ENCODE results near the gene ADRA1B.

Gene ADRA1B

DNA sequence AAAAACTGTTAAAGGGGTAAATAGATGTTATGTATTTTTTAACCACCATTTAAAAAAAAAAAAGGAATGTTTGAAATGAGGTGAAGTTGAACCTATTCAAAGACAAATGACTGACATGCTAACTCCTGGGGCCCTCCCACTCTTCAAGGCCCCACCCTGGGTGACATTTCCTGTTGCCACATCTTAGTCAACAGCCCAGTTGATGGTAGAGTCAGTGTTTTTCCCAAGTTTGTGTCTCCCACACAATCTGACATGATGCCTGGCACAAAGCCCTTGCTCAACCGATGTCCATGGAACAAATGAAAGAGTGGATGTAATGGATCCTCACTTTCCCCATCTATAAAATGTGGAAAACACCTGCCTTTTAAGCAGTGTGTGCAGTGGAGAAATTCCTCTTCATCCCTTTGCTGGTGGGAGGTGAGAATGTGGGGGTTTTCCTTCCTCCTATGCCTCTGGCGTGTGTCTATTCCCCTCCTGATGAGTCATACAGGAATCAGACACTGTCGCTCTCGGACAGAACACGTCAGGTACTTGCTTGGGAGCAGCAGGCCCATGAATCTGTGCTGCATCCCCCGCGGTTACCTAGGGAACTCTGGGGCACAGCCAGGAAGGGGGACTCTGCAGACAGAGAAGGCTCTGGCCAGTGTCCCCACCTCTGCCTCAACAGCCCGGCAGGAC is 13.7 kb upstream of the ADRA1B start:
- no peak for DNase-seq

DNA sequence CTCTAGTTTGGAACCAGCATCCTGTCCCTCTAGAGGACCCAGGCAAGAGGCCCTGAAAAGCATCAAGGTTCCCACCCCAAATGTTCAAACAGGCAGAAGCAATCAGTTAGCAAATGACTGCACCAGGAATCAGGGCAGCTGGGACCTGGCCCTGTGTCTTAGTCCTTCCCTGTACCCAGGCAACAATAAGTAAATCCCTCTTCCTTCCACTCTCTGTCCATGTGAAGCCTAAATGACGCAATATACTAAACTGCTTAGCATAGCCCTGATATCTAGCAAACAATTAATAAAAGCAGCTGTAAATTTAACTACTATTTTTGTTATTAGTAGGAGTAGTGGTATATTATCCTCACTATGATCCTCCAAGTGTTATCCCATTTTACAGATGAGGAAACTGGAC is 13.2 kb upstream of the ADRA1B start:
- DNase-seq: no peak

DNA sequence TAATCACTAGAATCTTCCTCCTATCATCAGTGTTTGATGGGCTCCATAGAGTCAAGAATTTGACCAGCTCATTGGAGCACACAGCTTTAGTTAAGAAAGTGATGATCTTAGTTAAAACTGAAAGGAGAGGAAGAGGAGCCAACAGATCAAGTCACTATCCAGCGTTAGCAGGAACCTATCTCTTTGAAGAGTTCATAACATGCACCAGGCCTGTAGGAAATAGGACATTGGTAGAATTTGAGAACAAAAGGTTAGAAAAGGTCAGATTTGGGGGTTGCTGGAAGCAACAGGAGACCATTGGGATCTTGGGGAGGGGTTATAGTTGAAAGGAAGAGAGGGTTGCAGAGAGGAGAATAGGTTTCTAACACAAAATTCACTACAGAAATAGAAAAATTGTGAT is 11.4 kb upstream of the ADRA1B start:
- no peak for DNase-seq

DNA sequence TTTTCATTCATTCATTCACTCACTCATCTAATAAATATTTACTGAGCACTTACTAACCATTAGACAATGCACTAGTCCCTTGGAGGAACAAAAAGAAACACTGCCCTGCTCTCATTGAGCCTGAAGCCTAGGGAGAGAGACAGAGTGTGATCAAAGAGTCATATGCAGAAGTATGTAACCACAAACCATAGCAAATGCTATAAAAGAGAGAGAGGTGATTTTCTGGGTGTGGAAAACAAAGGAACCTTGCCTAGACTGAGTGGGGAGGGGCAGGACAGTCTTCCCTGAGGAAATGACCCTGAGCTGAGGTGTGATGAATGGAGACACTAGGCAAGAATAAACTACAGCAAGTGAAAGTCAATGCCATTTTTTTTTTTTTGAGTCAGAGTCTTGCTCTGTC is 10.8 kb upstream of the ADRA1B start:
- DNase-seq: no peak

DNA sequence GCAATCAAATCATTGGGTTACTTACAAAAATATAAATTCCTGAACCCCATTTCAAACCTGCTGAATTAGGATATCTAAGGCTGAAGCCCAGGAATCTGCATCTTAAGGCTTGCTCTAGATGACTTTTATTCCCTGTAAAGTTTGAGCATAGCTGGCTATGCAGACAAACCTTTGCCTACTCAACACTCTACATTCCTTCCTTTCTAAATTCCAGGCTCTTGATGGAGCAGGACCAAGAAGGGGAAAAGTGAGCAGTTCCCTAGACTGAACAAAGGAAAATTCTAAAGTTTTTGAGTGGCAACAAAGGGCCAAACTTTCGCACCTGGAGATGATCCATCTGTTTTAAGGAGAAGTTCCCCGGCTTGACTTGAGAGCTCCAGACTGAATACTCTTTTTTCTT is 9.8 kb upstream of the ADRA1B start:
- DNase-seq: no peak

DNA sequence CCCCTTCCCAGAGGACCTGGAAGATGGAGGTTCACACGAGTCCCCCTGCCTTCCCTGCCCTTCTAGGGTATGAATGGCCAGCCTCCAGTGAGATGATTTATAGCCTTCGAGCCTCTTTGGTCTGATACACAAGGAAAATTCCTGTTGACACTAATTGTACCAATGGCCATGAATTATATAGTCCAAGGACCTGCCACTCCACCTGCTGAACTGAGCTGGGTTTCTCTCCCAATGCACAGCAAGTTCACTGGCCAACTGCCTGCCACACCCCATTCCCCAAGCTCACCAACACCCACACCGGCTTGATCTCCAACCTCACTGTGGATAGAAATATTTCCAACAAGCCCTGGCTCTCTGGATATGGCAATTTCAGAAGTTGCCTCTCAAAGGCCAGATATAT is 9.3 kb upstream of the ADRA1B start:
- no peak for DNase-seq

DNA sequence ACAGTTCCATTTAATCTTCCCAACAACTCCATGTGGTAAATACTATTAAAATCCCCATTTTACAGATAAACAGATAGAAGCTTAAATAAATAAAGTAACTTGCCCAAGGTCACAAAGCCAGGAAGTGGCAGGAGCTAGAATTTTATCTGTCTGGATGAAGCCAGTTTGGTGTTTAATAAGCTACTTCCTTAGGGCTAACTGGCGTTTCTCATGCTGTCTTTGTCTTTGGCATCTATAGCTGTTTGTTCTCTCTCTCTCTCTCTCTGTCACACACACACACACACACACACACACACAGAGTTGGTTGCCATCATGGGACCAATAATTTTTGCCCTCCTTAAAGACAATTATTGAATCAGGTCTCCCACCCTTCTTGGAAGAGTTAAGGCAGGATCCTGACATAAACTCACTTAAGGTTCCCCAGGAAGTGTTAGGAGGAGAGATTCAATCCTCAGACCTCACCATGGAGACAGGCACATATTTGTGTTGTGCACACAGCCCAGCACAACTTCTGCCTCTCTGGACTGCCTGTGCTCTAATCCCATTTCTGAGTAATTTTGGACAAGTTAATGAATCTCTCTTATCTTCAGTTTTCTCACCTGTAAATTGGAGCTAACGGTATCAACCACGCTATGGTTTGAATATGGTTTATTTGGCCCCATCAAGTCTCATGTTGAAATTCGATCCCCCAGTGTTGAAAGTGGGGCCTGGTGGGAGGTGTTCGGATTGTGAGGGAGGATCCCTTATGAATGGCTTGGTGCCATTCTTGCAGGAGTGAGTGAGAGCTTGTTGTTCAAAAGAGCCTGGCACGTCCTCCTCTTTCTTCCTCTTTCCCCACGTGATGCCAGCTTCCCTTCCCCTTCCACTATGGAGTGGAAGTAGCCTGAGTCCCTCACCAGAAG is 8.3 kb upstream of the ADRA1B start:
- DNase-seq: no peak

DNA sequence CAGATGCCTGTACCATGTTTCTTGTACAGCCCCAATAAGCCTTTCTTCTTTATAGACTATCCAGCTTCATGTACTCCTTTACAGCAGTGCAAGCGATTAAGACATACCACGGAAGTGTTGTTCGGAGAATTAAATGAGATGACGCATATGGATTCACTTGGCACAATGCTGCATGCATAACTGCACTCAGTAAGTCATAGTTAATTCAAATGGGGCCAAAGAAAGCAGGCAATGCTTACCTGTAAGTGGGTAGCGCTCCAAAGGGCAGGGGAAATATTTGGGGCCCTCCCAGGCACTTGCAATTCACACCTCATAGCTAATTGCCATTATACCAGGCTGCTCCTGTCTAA is 7.7 kb upstream of the ADRA1B start:
- no peak for DNase-seq

DNA sequence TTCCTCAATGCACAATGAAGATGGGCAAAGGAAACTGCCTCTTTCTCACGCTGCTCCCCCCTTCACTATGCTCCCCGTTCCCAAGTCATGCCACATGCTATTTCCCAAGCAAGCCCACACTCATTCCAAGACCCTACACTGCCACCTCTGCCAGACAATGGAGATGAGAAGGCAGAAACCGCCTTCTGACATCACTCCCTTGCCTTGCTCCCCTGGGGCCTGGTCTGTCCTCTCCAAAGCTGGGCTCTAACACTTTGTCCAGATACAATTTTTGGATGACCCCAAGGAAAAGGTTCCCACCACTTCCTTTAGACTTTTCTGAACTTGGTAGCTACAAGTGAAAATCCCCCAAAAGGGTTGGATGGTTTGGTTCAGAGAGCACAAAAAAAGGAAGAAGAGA is 7.2 kb upstream of the ADRA1B start:
- DNase-seq: no peak

DNA sequence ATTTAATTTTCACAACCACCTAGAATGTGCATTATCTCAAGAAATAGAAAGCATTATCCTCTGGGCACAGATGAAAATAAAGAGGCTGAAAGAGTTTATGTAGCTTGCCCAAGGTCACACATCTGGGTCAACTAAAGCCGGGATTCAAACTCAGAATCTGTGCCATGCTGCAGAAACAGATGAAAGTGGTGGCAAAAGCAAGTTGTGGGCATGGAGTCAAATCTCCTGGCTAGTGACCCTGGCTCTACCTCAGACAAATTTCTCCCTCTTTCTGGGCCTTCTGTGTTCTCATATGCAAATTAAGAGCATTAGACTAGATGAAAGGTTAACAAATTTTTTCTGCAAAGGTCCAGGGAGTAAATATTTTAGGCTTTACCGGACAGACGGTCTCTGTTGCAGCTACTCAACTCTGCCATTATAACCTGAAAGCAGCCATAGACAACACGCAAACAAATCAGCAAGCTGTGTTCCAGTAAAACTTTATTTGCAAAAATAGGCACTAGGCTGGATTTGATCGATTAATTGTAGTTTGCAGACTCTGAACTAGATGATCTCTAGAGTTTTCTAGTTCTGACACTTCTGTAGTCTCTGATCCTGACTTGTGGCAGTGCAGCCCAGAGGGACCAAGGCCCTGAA is 6.0 kb upstream of the ADRA1B start:
- no peak for DNase-seq

DNA sequence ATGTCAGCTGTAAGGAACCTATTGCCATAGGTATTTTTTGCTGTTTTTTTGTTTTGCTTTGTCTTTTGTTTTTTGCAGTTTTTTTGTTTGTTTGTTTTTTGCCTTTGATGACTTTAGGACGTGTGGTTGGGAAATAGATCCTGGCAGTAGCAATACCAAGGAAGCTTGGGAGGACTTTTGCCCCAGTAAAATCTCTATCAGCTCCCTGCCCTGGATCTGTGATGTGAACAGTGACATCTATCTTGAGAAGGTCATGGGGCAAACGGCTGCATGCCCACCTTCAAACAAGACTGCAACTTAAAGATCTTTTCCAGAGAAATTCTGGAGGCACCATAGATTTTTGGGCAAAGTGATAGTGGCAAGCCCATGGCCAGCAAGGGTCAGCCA is 5.4 kb upstream of the ADRA1B start:
- no peak for DNase-seq

DNA sequence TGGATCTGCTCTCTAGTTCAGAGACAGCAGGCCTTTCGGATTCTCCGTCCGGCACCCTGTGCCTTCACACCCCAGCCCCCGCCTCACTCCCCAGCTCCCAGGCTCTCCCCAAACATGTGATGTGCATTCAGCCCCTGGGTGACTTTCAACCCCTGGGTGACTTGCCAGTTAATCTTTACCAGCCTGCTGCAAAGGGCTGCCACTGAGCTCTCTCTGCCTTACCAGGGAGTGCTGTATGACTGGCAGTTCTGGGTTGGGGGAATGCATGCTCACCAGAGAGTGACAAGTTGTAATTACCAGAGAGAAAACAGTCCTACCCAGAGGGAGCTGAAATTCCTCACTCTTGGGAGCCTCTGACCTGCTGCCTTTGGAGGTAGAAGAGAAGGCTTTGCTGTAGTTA is 4.9 kb upstream of the ADRA1B start:
- no peak for DNase-seq

DNA sequence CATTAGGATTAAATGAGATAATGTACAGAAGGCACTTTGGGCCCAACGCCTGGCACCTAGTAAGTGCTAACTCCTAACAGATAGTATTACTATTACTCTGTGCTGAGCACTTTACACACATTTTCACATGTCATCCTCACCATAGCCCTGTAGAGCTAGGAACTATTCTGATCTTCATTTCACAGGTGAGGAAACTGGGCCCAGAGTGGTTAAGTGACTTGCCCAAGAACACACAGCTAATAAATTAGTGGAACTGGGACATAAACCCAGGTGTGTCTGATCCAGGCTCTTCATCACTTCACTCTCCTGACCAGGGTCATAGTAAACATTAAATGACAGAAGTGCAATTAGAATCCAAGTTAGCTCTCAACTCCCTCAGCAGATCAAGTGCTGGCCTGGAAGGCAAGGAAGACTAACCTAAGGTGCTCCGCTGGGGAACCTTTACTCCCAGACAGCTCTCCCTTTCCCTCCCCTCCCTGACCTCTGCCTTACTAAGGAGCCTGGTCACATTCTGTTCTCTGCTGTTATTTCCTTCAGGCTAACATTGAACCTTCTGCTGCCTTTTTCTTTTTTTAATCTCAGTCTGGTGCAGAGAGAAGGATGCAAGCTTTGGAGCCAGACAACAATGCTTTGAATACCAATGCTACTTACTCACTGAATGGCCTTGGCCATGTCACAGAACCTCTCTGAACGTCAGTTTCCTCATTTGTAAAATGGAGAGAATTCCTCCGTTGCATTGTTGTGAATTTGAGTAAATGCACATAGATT is 4.1 kb upstream of the ADRA1B start:
- DNase-seq: no peak

DNA sequence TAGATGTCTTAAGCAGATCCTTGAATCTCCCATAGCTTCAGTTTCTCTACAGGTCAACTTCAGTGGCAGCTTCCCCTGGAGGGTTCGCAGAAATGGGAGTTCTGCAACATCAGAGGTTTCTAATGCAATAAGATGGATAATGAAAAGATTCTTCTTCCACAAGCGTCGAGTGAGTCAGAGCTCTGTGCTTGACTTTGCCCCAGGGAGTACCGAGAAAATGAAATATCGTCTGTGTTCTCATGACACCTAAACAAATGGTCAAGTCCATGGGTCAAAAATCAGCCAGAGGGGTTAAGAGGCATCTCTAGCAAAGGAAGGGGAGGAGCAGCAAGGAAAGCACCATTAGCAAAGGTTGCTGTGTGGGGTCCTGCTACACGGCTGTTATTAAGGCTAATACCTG is 3.2 kb upstream of the ADRA1B start:
- DNase-seq: no peak

DNA sequence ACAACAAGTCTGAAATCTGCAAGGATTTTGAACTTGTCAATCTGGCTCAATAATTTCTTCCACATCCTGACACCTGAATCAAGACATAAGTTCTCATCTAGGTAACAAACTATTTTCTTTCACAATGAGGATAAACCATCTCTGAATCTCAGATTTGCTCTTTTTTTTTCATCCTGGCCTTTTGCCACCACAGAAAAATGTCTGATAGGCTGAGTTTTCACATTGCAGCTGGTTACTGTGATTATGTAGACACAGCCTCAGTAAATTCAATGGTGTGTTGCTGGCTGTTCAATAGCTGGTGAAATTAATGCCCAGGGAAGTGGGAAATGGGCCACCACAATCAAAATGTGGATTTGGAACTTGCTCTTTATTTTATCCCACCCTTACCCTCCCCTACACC is 2.8 kb upstream of the ADRA1B start:
- no peak for DNase-seq

DNA sequence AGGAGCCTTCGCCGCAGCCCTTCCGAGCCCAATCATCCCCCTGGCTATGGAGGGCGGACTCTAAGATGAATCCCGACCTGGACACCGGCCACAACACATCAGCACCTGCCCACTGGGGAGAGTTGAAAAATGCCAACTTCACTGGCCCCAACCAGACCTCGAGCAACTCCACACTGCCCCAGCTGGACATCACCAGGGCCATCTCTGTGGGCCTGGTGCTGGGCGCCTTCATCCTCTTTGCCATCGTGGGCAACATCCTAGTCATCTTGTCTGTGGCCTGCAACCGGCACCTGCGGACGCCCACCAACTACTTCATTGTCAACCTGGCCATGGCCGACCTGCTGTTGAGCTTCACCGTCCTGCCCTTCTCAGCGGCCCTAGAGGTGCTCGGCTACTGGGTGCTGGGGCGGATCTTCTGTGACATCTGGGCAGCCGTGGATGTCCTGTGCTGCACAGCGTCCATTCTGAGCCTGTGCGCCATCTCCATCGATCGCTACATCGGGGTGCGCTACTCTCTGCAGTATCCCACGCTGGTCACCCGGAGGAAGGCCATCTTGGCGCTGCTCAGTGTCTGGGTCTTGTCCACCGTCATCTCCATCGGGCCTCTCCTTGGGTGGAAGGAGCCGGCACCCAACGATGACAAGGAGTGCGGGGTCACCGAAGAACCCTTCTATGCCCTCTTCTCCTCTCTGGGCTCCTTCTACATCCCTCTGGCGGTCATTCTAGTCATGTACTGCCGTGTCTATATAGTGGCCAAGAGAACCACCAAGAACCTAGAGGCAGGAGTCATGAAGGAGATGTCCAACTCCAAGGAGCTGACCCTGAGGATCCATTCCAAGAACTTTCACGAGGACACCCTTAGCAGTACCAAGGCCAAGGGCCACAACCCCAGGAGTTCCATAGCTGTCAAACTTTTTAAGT is 819 bp downstream of the ADRA1B start:
- no peak for DNase-seq

DNA sequence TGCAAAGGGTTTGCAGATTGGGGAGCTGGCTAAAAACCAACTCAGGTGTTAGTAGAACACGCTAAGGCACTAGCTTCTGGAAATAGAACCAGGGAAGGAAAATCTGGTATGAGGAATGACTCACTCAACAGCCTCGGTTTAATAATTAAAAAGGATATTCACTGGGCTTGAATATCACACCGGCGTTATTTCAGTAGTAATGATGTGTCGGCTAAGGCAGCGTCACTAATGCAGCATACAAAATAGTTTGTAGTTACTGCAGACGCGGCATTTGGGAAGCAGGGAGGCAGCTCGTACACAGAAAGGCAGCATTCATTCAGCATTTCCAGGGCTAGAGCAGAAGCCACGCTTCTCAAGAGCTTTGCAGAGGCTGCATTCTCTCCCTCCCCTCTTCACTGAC is 1.7 kb downstream of the ADRA1B start:
- DNase-seq: no peak

DNA sequence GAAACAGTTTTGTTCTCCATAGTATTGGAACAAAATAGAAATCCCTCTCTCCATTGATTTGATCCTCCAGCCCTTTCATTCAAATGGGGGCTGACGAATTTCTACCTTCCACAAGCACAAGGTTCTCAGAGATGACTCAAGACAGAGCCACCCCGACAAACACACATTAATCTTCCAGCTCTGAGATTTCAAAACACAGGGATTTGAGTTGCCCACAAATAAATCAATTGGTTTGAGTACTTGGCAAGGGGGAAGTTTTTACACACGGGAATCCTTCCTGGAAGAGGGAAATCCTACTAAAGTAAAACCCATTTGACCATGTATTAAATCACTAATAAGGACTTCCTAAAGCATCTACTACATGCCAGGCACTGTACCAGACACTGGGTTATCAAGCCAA is 5.4 kb downstream of the ADRA1B start:
- no peak for DNase-seq

DNA sequence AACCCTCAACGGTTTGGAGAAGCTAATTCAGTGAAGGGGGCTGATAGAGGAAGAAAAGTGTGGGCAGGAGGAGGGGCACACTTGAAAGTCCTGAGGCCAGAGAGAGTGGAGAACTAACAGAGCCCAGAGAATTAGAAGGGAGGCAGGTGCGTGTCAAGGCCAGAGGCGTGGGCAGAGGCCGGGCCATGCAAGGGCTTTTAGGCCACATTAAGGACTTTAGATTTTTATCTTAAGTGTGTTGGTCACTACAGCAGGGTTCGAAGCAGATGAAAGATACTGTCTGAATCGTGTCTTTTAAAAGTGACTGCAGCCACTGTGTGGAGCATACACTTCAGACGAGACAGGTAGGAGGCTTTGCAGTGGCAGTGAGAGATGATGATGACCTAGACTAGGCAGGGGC is 6.7 kb downstream of the ADRA1B start:
- no peak for DNase-seq

DNA sequence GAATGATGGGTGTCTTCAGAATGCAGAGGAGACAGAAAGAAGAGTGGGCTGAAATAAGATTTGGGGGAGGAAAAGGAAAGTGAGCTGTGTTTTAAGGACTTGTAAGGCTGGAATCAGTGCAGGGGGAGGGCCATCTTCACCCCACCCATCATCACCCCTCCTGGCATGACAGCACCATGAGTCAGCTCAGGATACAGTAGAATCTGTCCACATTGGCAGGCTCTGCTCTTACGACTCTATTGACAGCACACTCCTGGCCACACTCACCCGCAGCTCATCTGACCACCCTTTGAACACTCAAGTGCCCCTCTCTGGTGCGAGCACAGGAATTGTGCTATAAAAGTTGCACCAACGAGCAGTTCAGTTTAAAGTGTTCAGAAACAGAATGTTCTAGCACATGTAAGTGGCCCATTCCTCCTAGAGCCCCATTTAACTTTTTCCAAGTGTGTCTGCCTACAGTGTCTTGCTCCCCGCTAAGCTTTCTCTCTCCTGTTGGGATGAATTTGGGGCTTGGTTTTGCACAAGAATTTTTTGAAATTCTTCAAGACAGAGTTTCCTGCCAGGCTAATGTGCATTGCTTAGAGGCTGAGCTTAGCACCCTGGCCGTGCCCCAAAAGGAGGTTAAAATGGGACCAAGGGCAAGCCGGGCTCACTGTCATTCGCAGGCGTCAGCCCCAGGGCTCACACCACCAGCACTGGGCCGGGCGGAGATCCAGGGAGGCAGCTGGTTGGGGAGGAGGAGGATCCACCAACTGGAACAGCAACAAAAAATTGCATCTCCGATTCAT is 12.0 kb downstream of the ADRA1B start:
- DNase-seq: no peak

DNA sequence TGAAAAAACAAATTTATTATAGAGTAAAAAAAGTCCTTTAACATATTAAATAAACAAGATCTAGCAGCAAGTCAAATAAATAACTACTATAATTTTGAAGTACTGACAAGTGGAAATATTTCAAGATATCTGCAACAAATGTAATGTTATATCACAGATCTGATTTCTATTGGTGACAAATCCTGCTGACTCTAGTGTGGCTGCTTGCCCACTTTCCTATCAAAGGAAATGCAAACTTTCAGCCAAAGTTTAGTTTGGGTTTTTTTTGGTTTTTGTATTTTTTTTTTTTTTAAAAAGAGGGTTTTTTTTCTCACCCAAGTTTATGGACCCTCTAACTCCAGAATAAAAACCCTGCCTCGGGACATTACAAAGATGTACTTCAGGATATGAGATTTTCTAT is 12.9 kb downstream of the ADRA1B start:
- DNase-seq: no peak
